CD4-positive, alpha-beta memory T cell (primary cell): ENCODE data around the gene TGFBR2. TPM values are rescaled to one million over a fixed set of nuclear protein-coding genes. Genes with fewer than 3 reads are reported as not detected.

ENCODE experiments used
- CTCF ChIA-PET: fragments of 350-600 bp; sonication (Branson Sonifier 250); formaldehyde crosslinking; loops from one replicate; lab custom pipeline; 2021; ENCODE audit warnings: inconsistent platforms; ENCODE audit not compliant: partially characterized antibody; lab: Charles Lee
- POLR2A ChIA-PET: fragments of 350-600 bp; sonication (Branson Sonifier 250); formaldehyde crosslinking; loops from one replicate; lab custom pipeline; 2021; ENCODE audit not compliant: partially characterized antibody; lab: Charles Lee
- DNase-seq, 5 donors: peaks; one replicate each; pipeline versions ENCODE4 v3.0.0 to v3.0.0-alpha.2; 2020 to 2022; ENCODE audit warnings: mixed read lengths in 1 of 5
- H3K27ac ChIP-seq: one replicate; pipeline ENCODE4 v1.7.0; 2013; ENCODE audit warnings: low read depth, low read length
- H3K27me3 ChIP-seq: 2 replicates; pipeline ENCODE4 v1.7.0; 2013; ENCODE audit warnings: mild to moderate bottlenecking, low read length, moderate library complexity; ENCODE audit not compliant: insufficient read depth
- H3K36me3 ChIP-seq: 2 replicates; pipeline ENCODE4 v1.7.0; 2013; ENCODE audit warnings: mild to moderate bottlenecking, low read length, moderate library complexity; ENCODE audit not compliant: insufficient read depth
- H3K4me1 ChIP-seq: 2 replicates; pipeline ENCODE4 v1.7.0; 2013; ENCODE audit warnings: mild to moderate bottlenecking, low read length, moderate library complexity; ENCODE audit not compliant: insufficient read depth
- H3K4me3 ChIP-seq, 2 donors: one replicate each; pipeline ENCODE4 v1.7.0; 2013; ENCODE audit warnings: low read length in 2 of 2, mild to moderate bottlenecking in 1 of 2
- H3K9me3 ChIP-seq, 2 donors: one replicate each; pipeline ENCODE4 v1.7.0; 2013; ENCODE audit warnings: low read length in 2 of 2, control low read depth in 1 of 2; ENCODE audit not compliant: control insufficient read depth in 1 of 2
- H3K27ac Mint-ChIP-seq, 7 donors: one replicate each; pipeline ENCODE4 v1.8.0; 2020 to 2021; ENCODE audit warnings: mixed read lengths in 7 of 7, mild to moderate bottlenecking in 6 of 7, inconsistent platforms in 3 of 7, moderate library complexity in 3 of 7
- H3K27me3 Mint-ChIP-seq, 2 donors: one replicate each; pipeline ENCODE4 v1.8.0; 2020 to 2021; ENCODE audit warnings: mixed read lengths in 2 of 2
- H3K36me3 Mint-ChIP-seq, 2 donors: one replicate each; pipeline ENCODE4 v1.8.0; 2020 to 2021; ENCODE audit warnings: mixed read lengths in 2 of 2, inconsistent platforms in 1 of 2, mild to moderate bottlenecking in 1 of 2
- H3K4me1 Mint-ChIP-seq, 4 donors: one replicate each; pipeline ENCODE4 v1.8.0; 2020 to 2021; ENCODE audit warnings: mixed read lengths in 4 of 4, mild to moderate bottlenecking in 1 of 4
- H3K4me3 Mint-ChIP-seq, 8 donors: one replicate each; pipeline ENCODE4 v1.8.0; 2020 to 2021; ENCODE audit warnings: mixed read lengths in 8 of 8, mild to moderate bottlenecking in 7 of 8, moderate library complexity in 6 of 8, inconsistent platforms in 3 of 8
- H3K9me3 Mint-ChIP-seq, 8 donors: one replicate each; pipeline ENCODE4 v1.8.0; 2020 to 2021; ENCODE audit warnings: mixed read lengths in 8 of 8, mild to moderate bottlenecking in 5 of 8, inconsistent platforms in 3 of 8, moderate library complexity in 1 of 8
- intact Hi-C: fragments of 100-400 bp; cut with micrococcal nuclease; formaldehyde crosslinking; loops from one replicate; pipeline ENCODE4 v1.15.1; 2023
- polyA plus RNA-seq, 2 donors: library from polyadenylated mRNA; unstranded; fragments of 300-500 nt; fragmentation: Illumina TruSeq; gene quantifications; one replicate each; pipeline ENCODE4 v1.2.3, GENCODE V29; 2021
- total RNA-seq, 2 experiments: library from RNA; stranded (reverse); gene quantifications; one replicate each; pipeline ENCODE4 v1.2.3, GENCODE V29; 2021

Gene TGFBR2
- total and polyA plus RNA-seq, 4 experiments from 2014 or later = 58.7 to 110 (median 110) TPM

- H3K27me3 Mint-ChIP-seq = no peaks in the 10 kb centered on the region
- no peaks in the 10 kb centered on the region for H3K9me3 ChIP-seq
- H3K4me3 ChIP-seq = peak overlapping the region in 1 of 2 donors; percentile 4
- H3K4me1 Mint-ChIP-seq = peaks cover 70 to 96% (median 81%) of the 10 kb centered on the region in 4 donors
- no peaks in the 10 kb centered on the region for H3K9me3 Mint-ChIP-seq
- intact Hi-C loops = no loop called here
- peak overlapping the region; percentile 85 to 97 (median 90) for H3K27ac Mint-ChIP-seq
- H3K4me3 Mint-ChIP-seq = peak overlapping the region in 7 of 8 donors; percentile 51 to 82 (median 61)
- peaks cover 97% of the 10 kb centered on the region for H3K4me1 ChIP-seq
- H3K27me3 ChIP-seq = no peaks in the 10 kb centered on the region
- peak; percentile 35 to 59 (median 45) for DNase-seq
- peaks cover 35 to 41% of the 10 kb centered on the region in 2 donors for H3K36me3 Mint-ChIP-seq
- ChIA-PET CTCF (interaction anchor here (0.8 to 3.1 kb wide), 7 partner anchors 8 to 36 kb away, joined by 3 to 13 read pairs (median 6); no protein-coding TSS in a partner anchor), POLR2A (interaction anchor here (0.9 to 6.6 kb wide), 17 partner anchors 7 to 228 kb away, joined by 3 to 103 read pairs (median 7); partner anchors contain the start of gene TGFBR2)
- no peaks in the 10 kb centered on the region for H3K36me3 ChIP-seq
- no peak overlapping the region for H3K27ac ChIP-seq
Observed at GRCh38 chr3:30664459-30664858, 58.1 kb downstream of the TGFBR2 start.

- DNase-seq = peak; percentile 65 to 72 (median 69)
- intact Hi-C loops = no loop called here
- Histone ChIP-seq H3K4me1 (peaks cover 97% of the 10 kb centered on the region), H3K27me3 (no peaks in the 10 kb centered on the region), H3K9me3 (no peaks in the 10 kb centered on the region), H3K4me3 (peak overlapping the region in 1 of 2 donors; percentile 4), H3K36me3 (peaks cover under 1% of the 10 kb centered on the region), H3K27ac (peak overlapping the region; percentile 46)
- peak overlapping the region; percentile 22 to 82 (median 60) for H3K4me3 Mint-ChIP-seq
- peaks cover 39 to 46% of the 10 kb centered on the region in 2 donors for H3K36me3 Mint-ChIP-seq
- peaks cover 71 to 96% (median 83%) of the 10 kb centered on the region in 4 donors for H3K4me1 Mint-ChIP-seq
- H3K27ac Mint-ChIP-seq = peak overlapping the region; percentile 70 to 97 (median 90)
- H3K27me3 Mint-ChIP-seq = no peaks in the 10 kb centered on the region
- CTCF ChIA-PET = interaction anchor here (1.0 to 3.1 kb wide), 6 partner anchors 9 to 36 kb away, joined by 3 to 15 read pairs (median 9); no protein-coding TSS in a partner anchor
- H3K9me3 Mint-ChIP-seq = no peaks in the 10 kb centered on the region
- POLR2A ChIA-PET = interaction anchor here (0.7 to 6.6 kb wide), 18 partner anchors 8 to 308 kb away, joined by 3 to 103 read pairs (median 7); partner anchors contain the start of gene TGFBR2
Observed at GRCh38 chr3:30664884-30665283, 58.5 kb downstream of the TGFBR2 start.

- H3K27ac ChIP-seq = peak overlapping the region; percentile 46
- Mint-ChIP-seq H3K4me3 (peak overlapping the region in 7 of 8 donors; percentile 51 to 82 (median 61)), H3K9me3 (no peaks in the 10 kb centered on the region), H3K27me3 (no peaks in the 10 kb centered on the region), H3K27ac (peak overlapping the region in 6 of 7 donors; percentile 70 to 97 (median 90)), H3K4me1 (peaks cover 73 to 97% (median 87%) of the 10 kb centered on the region in 4 donors), H3K36me3 (peaks cover 45 to 52% of the 10 kb centered on the region in 2 donors)
- H3K36me3 ChIP-seq = peaks cover 8% of the 10 kb centered on the region
- H3K9me3 ChIP-seq = no peaks in the 10 kb centered on the region
- intact Hi-C loops = no loop called here
- POLR2A ChIA-PET = interaction anchor here (0.7 to 6.6 kb wide), 18 partner anchors 8 to 308 kb away, joined by 3 to 103 read pairs (median 7); partner anchors contain the start of gene TGFBR2
- H3K27me3 ChIP-seq = no peaks in the 10 kb centered on the region
- H3K4me1 ChIP-seq = peaks cover 97% of the 10 kb centered on the region
- no peak for DNase-seq
- CTCF ChIA-PET = interaction anchor here (1.0 to 3.1 kb wide), 7 partner anchors 8 to 36 kb away, joined by 3 to 15 read pairs (median 7); no protein-coding TSS in a partner anchor
- peak overlapping the region in 1 of 2 donors; percentile 11 for H3K4me3 ChIP-seq
Observed at GRCh38 chr3:30665539-30665938, 59.1 kb downstream of the TGFBR2 start.

- H3K4me3 ChIP-seq = no peak overlapping the region
- peak overlapping the region; percentile 85 to 93 (median 91) for H3K27ac Mint-ChIP-seq
- H3K36me3 ChIP-seq = peaks cover 17% of the 10 kb centered on the region
- H3K27ac ChIP-seq = peak overlapping the region; percentile 42
- ChIA-PET POLR2A (interaction anchor here (1.0 to 6.6 kb wide), 15 partner anchors 10 to 313 kb away, joined by 3 to 103 read pairs (median 5); partner anchors contain the start of gene TGFBR2), CTCF (interaction anchor here (0.9 to 3.1 kb wide), 11 partner anchors 10 to 468 kb away, joined by 3 to 15 read pairs (median 4); no protein-coding TSS in a partner anchor)
- H3K9me3 Mint-ChIP-seq = no peaks in the 10 kb centered on the region
- H3K9me3 ChIP-seq = no peaks in the 10 kb centered on the region
- H3K4me1 ChIP-seq = peaks cover 95% of the 10 kb centered on the region
- intact Hi-C loops = loop anchor here (1.0 kb wide), 2 partner anchors 8 to 10 kb away; no protein-coding TSS in a partner anchor
- peak overlapping the region; percentile 33 to 79 (median 66) for H3K4me3 Mint-ChIP-seq
- DNase-seq = no peak
- H3K27me3 Mint-ChIP-seq = no peaks in the 10 kb centered on the region
- H3K27me3 ChIP-seq = no peaks in the 10 kb centered on the region
- H3K36me3 Mint-ChIP-seq = peaks cover 45 to 54% of the 10 kb centered on the region in 2 donors
- peaks cover 72 to 97% (median 87%) of the 10 kb centered on the region in 4 donors for H3K4me1 Mint-ChIP-seq
Observed at GRCh38 chr3:30666572-30667279, 60.3 kb downstream of the TGFBR2 start.

- Histone ChIP-seq H3K4me1 (peaks cover 94% of the 10 kb centered on the region), H3K9me3 (no peaks in the 10 kb centered on the region), H3K27me3 (no peaks in the 10 kb centered on the region), H3K4me3 (no peak overlapping the region), H3K27ac (peak overlapping the region; percentile 42), H3K36me3 (peaks cover 22% of the 10 kb centered on the region)
- Mint-ChIP-seq H3K9me3 (no peaks in the 10 kb centered on the region), H3K27ac (peak overlapping the region; percentile 63 to 87 (median 83)), H3K4me3 (peak overlapping the region in 6 of 8 donors; percentile 8 to 79 (median 48)), H3K27me3 (no peaks in the 10 kb centered on the region), H3K4me1 (peaks cover 73 to 97% (median 87%) of the 10 kb centered on the region in 4 donors), H3K36me3 (peaks cover 45 to 54% of the 10 kb centered on the region in 2 donors)
- ChIA-PET POLR2A (interaction anchor here (1.0 to 6.6 kb wide), 13 partner anchors 10 to 313 kb away, joined by 3 to 103 read pairs (median 5); partner anchors contain the start of gene TGFBR2), CTCF (interaction anchor here (1.1 to 3.1 kb wide), 8 partner anchors 11 to 468 kb away, joined by 3 to 15 read pairs (median 4); no protein-coding TSS in a partner anchor)
- DNase-seq = peak; percentile 36 to 57 (median 45)
- intact Hi-C loops = loop anchor here (1.0 kb wide), 2 partner anchors 9 kb away; no protein-coding TSS in a partner anchor
Observed at GRCh38 chr3:30667280-30667651, 60.9 kb downstream of the TGFBR2 start.

- ChIA-PET POLR2A (interaction anchor here (4.4 to 6.6 kb wide), 4 partner anchors 11 to 58 kb away, joined by 23 to 103 read pairs (median 66); partner anchors contain the start of gene TGFBR2), CTCF (interaction anchor here (1.1 to 1.7 kb wide), 3 partner anchors 23 to 469 kb away, joined by 3 to 4 read pairs (median 4); no protein-coding TSS in a partner anchor)
- Mint-ChIP-seq H3K9me3 (no peaks in the 10 kb centered on the region), H3K27me3 (no peaks in the 10 kb centered on the region), H3K4me1 (peaks cover 75 to 97% (median 88%) of the 10 kb centered on the region in 4 donors), H3K4me3 (peak overlapping the region in 6 of 8 donors; percentile 12 to 78 (median 27)), H3K27ac (peak overlapping the region; percentile 73 to 93 (median 81)), H3K36me3 (peaks cover 49 to 55% of the 10 kb centered on the region in 2 donors)
- peak overlapping the region; percentile 32 for H3K27ac ChIP-seq
- intact Hi-C loops = no loop called here
- no peak overlapping the region for H3K4me3 ChIP-seq
- no peaks in the 10 kb centered on the region for H3K27me3 ChIP-seq
- peaks cover 31% of the 10 kb centered on the region for H3K36me3 ChIP-seq
- H3K9me3 ChIP-seq = no peaks in the 10 kb centered on the region
- no peak for DNase-seq
- peaks cover 94% of the 10 kb centered on the region for H3K4me1 ChIP-seq
Observed at GRCh38 chr3:30668051-30668609, 61.7 kb downstream of the TGFBR2 start.
